IMR-90 (cell line): ENCODE results near the gene DENND1A. TPM values are rescaled to one million over a fixed set of nuclear protein-coding genes. Genes with fewer than 3 reads are reported as not detected.

Experiments
- ATAC-seq: fragments of 200-7000 bp; cut with Tn5 transposase; 2 replicates; pipeline ENCODE4 v1.9.1; 2020; ENCODE audit warnings: low read depth, mild to moderate bottlenecking, moderate library complexity
- BruUV-seq: library from RNA; stranded (reverse); fragments of 400-500 nt; replicated peaks from 2 replicates; lab custom pipeline; 2021; lab: Mats Ljungman, UMichigan
- CTCF ChIA-PET: fragments of 300-600 bp; formaldehyde crosslinking; extraction: SDS; loops from one replicate; lab custom pipeline; 2021; ENCODE audit warnings: antibody characterized with exemption; lab: Yijun Ruan, JAX
- POLR2A ChIA-PET: fragments of 300-600 bp; sonication (Branson Sonifier 250); formaldehyde crosslinking; loops from one replicate; lab custom pipeline; 2022; ENCODE audit warnings: antibody characterized with exemption; ENCODE audit not compliant: unreplicated experiment; lab: Charles Lee
- DNase-seq: peaks from one replicate; pipeline ENCODE4 v3.0.0; 2013
- H2AFZ ChIP-seq: replicated peaks from 2 replicates; pipeline ENCODE3; 2013; ENCODE audit warnings: low read length, mild to moderate bottlenecking; ENCODE audit not compliant: poor library complexity
- H2AK5ac ChIP-seq: 2 replicates; pipeline ENCODE4 v1.6.1; 2013; ENCODE audit warnings: low read depth, low read length, inconsistent platforms
- H2AK9ac ChIP-seq: replicated peaks from 2 replicates; pipeline ENCODE3; 2013; ENCODE audit warnings: mild to moderate bottlenecking, low read depth, low read length, moderate library complexity; ENCODE audit not compliant: poor library complexity
- H2BK120ac ChIP-seq: 2 replicates; pipeline ENCODE4 v1.6.1; 2013; ENCODE audit warnings: low read depth, low read length, inconsistent platforms
- H2BK15ac ChIP-seq: 3 replicates; pipeline ENCODE4 v1.6.1; 2013; ENCODE audit warnings: low read depth, low read length, inconsistent platforms
- H2BK20ac ChIP-seq: 2 replicates; pipeline ENCODE4 v1.6.1; 2013; ENCODE audit warnings: low read depth, mild to moderate bottlenecking, inconsistent platforms, low read length, moderate library complexity
- H2BK5ac ChIP-seq: 2 replicates; pipeline ENCODE4 v1.6.1; 2013; ENCODE audit warnings: mild to moderate bottlenecking, low read depth, low read length, inconsistent platforms; ENCODE audit not compliant: poor library complexity, severe bottlenecking
- H3K14ac ChIP-seq: replicated peaks from 2 replicates; pipeline ENCODE4 v1.6.1; 2013; ENCODE audit warnings: low read depth, low read length, inconsistent platforms
- H3K18ac ChIP-seq: 2 replicates; pipeline ENCODE4 v1.6.1; 2013; ENCODE audit warnings: low read depth, low read length, control low read depth
- H3K23ac ChIP-seq: 2 replicates; pipeline ENCODE4 v1.6.1; 2013; ENCODE audit warnings: low read depth, low read length, inconsistent platforms
- H3K27ac ChIP-seq: 2 replicates; pipeline ENCODE4 v1.5.1; 2013; ENCODE audit warnings: mild to moderate bottlenecking, control low read depth, low read length; ENCODE audit not compliant: insufficient read depth
- H3K27me3 ChIP-seq: 2 replicates; pipeline ENCODE4 v1.6.1; 2013; ENCODE audit warnings: low read length; ENCODE audit not compliant: control insufficient read depth, insufficient read depth
- H3K36me3 ChIP-seq: 2 replicates; pipeline ENCODE4 v1.6.1; 2013; ENCODE audit warnings: low read length, mixed read lengths; ENCODE audit not compliant: control insufficient read depth, insufficient read depth
- H3K4ac ChIP-seq: 2 replicates; pipeline ENCODE4 v1.6.1; 2013; ENCODE audit warnings: low read depth, low read length, inconsistent platforms
- H3K4me1 ChIP-seq: 2 replicates; pipeline ENCODE4 v1.6.1; 2013; ENCODE audit warnings: low read length, mixed read lengths; ENCODE audit not compliant: control insufficient read depth, insufficient read depth
- H3K4me2 ChIP-seq: 2 replicates; pipeline ENCODE4 v1.6.1; 2013; ENCODE audit warnings: low read depth, mild to moderate bottlenecking, control low read depth, low read length, moderate library complexity
- H3K4me3 ChIP-seq: 2 replicates; pipeline ENCODE4 v1.5.1; 2013; ENCODE audit warnings: low read depth, mild to moderate bottlenecking, control low read depth, low read length, moderate library complexity; ENCODE audit not compliant: insufficient read depth
- H3K56ac ChIP-seq: 2 replicates; pipeline ENCODE4 v1.6.1; 2013; ENCODE audit warnings: low read length, inconsistent platforms; ENCODE audit not compliant: insufficient read depth; ENCODE audit errors: extremely low read depth
- H3K79me1 ChIP-seq, 2 experiments: 2 replicates each; pipeline ENCODE4 v1.6.1; 2013; ENCODE audit warnings: low read length in 2 of 2, inconsistent platforms in 1 of 2, low read depth in 1 of 2
- H3K9ac ChIP-seq: 2 replicates; pipeline ENCODE4 v1.6.1; 2013; ENCODE audit warnings: low read depth, low read length, control low read depth
- H3K9me1 ChIP-seq: 2 replicates; pipeline ENCODE4 v1.6.1; 2013; ENCODE audit warnings: low read length, inconsistent platforms; ENCODE audit not compliant: insufficient read depth
- H3K9me3 ChIP-seq: 2 replicates; pipeline ENCODE4 v1.6.1; 2013; ENCODE audit warnings: low read length; ENCODE audit not compliant: control insufficient read depth, insufficient read depth
- H4K20me1 ChIP-seq: 2 replicates; pipeline ENCODE4 v1.6.1; 2013; ENCODE audit warnings: low read length, inconsistent platforms; ENCODE audit not compliant: insufficient read depth
- H4K5ac ChIP-seq: 2 replicates; pipeline ENCODE4 v1.6.1; 2013; ENCODE audit warnings: mild to moderate bottlenecking, low read depth, low read length, control low read depth
- H4K8ac ChIP-seq, 2 experiments: 2 replicates each; pipeline ENCODE4 v1.6.1; 2013; ENCODE audit warnings: low read depth in 2 of 2, low read length in 2 of 2, control low read depth in 1 of 2, inconsistent platforms in 1 of 2
- H4K91ac ChIP-seq: 2 replicates; pipeline ENCODE4 v1.6.1; 2013; ENCODE audit warnings: low read depth, low read length, inconsistent platforms; ENCODE audit not compliant: insufficient read depth
- BHLHE40 ChIP-seq: fragments of 150-350 bp; IDR thresholded peaks from 2 replicates; pipeline ENCODE4 v1.6.1; 2016; ENCODE audit warnings: mild to moderate bottlenecking, low read depth, low read length
- CTCF ChIP-seq: conservative IDR thresholded peaks from 2 replicates; pipeline ENCODE4 v1.5.1; 2012; ENCODE audit warnings: mild to moderate bottlenecking, low read depth, low read length, improper control_type of control experiment
- FOS ChIP-seq: fragments of 150-350 bp; IDR thresholded peaks from 2 replicates; pipeline ENCODE4 v1.6.1; 2016; ENCODE audit warnings: low read depth, low read length
- MAFK ChIP-seq: IDR thresholded peaks from 2 replicates; pipeline ENCODE4 v1.6.1; 2012; ENCODE audit warnings: low read depth, low read length, improper control_type of control experiment
- MXI1 ChIP-seq: IDR thresholded peaks from 2 replicates; pipeline ENCODE4 v1.6.1; 2012; ENCODE audit warnings: low read depth, mild to moderate bottlenecking, low read length, moderate library complexity, borderline replicate concordance
- RAD21 ChIP-seq: IDR thresholded peaks from 2 replicates; pipeline ENCODE4 v1.6.1; 2012; ENCODE audit warnings: low read length, improper control_type of control experiment
- RCOR1 ChIP-seq: IDR thresholded peaks from 2 replicates; pipeline ENCODE4 v1.6.1; 2012; ENCODE audit warnings: mild to moderate bottlenecking, low read length, improper control_type of control experiment; ENCODE audit not compliant: insufficient replicate concordance
- RFX5 ChIP-seq: IDR thresholded peaks from 2 replicates; pipeline ENCODE4 v1.8.0; 2012; ENCODE audit warnings: low read depth, mild to moderate bottlenecking, low read length, moderate library complexity
- WGBS, 2 experiments: methylation state at CpG; one replicate each; pipeline versions ENCODE4 v1.1.5 to v1.1.7; 2013; ENCODE audit warnings: missing lambda C conversion rate in 2 of 2; ENCODE audit not compliant: insufficient read length in 1 of 2; ENCODE audit errors: extremely low coverage in 2 of 2; 5-methylcytosine and 5-hydroxymethylcytosine counted together
- dilution Hi-C: fragments of 300-500 bp; cut with HindIII; formaldehyde crosslinking; loops from one replicate; pipeline ENCODE4 v1.14.3; 2018; ENCODE audit warnings: low sequenced_read_pairs; ENCODE audit not compliant: unreplicated experiment
- in situ Hi-C: fragments of 300-500 bp; cut with MboI; formaldehyde crosslinking; loops from 3 replicates; pipeline ENCODE4 v1.14.3; 2019; ENCODE audit warnings: low sequenced_read_pairs, inconsistent platforms, mixed read lengths
- intact Hi-C: fragments of 100-400 bp; cut with micrococcal nuclease; formaldehyde crosslinking; loops from 2 replicates; pipeline ENCODE4 v1.10.0; 2022
- polyA plus RNA-seq, 3 experiments: library from polyadenylated mRNA; depleted of rRNA; stranded (reverse); fragments of >200 nt; gene quantifications; 2 replicates each; pipeline ENCODE4 v1.2.3, GENCODE V29; 2012; ENCODE audit warnings: low replicate concordance in 1 of 3
- total RNA-seq: library from RNA; depleted of rRNA; stranded (reverse); fragments of >200 nt; gene quantifications from 2 replicates; pipeline ENCODE4 v1.2.3, GENCODE V29; 2012
- TF ChIP-seq, protein P1 (sequence below): fragments of 150-350 bp; IDR thresholded peaks from 2 replicates; pipeline ENCODE4 v1.6.1; 2017; ENCODE audit warnings: mild to moderate bottlenecking, antibody characterized with exemption, low read length, low read depth

DENND1A gene
- total and polyA plus RNA-seq, 2 of the 4 experiments (the other 2 are of a cell fraction), result 21.4 to 27.6 TPM

- no peak overlapping the region for H2AK5ac ChIP-seq
- H3K23ac ChIP-seq, result no peak overlapping the region
- no peaks in the 10 kb centered on the region for H3K36me3 ChIP-seq
- no peak overlapping the region for H2BK15ac ChIP-seq
- no TSS peak for BruUV-seq
- no peaks in the 10 kb centered on the region for H3K9me3 ChIP-seq
- H4K91ac ChIP-seq, result no peak overlapping the region
- no peak overlapping the region for H2AK9ac ChIP-seq
- H4K5ac ChIP-seq, result no peak overlapping the region
- no peak for ATAC-seq
- no CpG with 5 or more reads among the region's 12 CpGs for WGBS, 2 experiments
- H3K56ac ChIP-seq, result no peak overlapping the region
- in situ Hi-C loops, result no loop called here
- H3K27me3 ChIP-seq, result no peaks in the 10 kb centered on the region
- intact Hi-C loops, result no loop called here
- H4K20me1 ChIP-seq, result 0 out of 2 replicates have a peak, but pooled peaks cover 3% of the 10 kb centered on the region
- DNase-seq, result no peak
- dilution Hi-C loops, result no loop called here
- H3K18ac ChIP-seq, result no peak overlapping the region
- H3K79me1 ChIP-seq, result no peaks in the 10 kb centered on the region
- H2AFZ ChIP-seq, result no peak overlapping the region
- no peak overlapping the region for H3K9ac ChIP-seq
- H4K8ac ChIP-seq, result no peak overlapping the region
- no peak overlapping the region for H3K4ac ChIP-seq
- H2BK5ac ChIP-seq, result no peak overlapping the region
- ChIA-PET POLR2A (no interaction called here), CTCF (interaction anchor here (1.1 kb wide), 1 partner anchor 10 kb away, joined by 3 read pairs; no protein-coding TSS in a partner anchor)
- no peak overlapping the region for H3K27ac ChIP-seq
- no peak overlapping the region for H3K14ac ChIP-seq
- H3K9me1 ChIP-seq, result no peaks in the 10 kb centered on the region; the same call in 1 of the 2 replicates
- no peak overlapping the region for H2BK120ac ChIP-seq
- no peak for TF ChIP-seq RCOR1
- TF ChIP-seq CTCF, result no peak
- no peak for TF ChIP-seq BHLHE40
- TF ChIP-seq MAFK, result no peak
- TF ChIP-seq RAD21, result no peak
- TF ChIP-seq FOS, result no peak
- TF ChIP-seq MXI1, result no peak
- no peak for TF ChIP-seq RFX5
- TF ChIP-seq, protein P1, sequence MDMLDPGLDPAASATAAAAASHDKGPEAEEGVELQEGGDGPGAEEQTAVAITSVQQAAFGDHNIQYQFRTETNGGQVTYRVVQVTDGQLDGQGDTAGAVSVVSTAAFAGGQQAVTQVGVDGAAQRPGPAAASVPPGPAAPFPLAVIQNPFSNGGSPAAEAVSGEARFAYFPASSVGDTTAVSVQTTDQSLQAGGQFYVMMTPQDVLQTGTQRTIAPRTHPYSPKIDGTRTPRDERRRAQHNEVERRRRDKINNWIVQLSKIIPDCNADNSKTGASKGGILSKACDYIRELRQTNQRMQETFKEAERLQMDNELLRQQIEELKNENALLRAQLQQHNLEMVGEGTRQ, result no peak
- H3K4me3 ChIP-seq, result no peak overlapping the region
- no peak overlapping the region for H3K4me2 ChIP-seq
- H3K4me1 ChIP-seq, result no peaks in the 10 kb centered on the region
- H2BK20ac ChIP-seq, result no peak overlapping the region
These were observed 457.9 kb downstream of the DENND1A start for GRCh38 chr9:123471843-123472570.
